Measurements from ENCODE around the gene SLC4A8. TPM values are rescaled to one million over a fixed set of nuclear protein-coding genes. Genes with fewer than 3 reads are reported as not detected.

The SLC4A8 gene
- total and polyA plus RNA-seq, 9 of the 15 experiments (the other 6 are each of a cell fraction or from before 2014, with no cell fraction given) = 0.04 to 1.5 (median 0.12) TPM; not detected in 2

- no peak for TF ChIP-seq ZNF277 (CRISPR knock-in tag; IDR thresholded peaks at IDR 0.05; ENCODE audit: borderline replicate concordance)
- no peak for TF ChIP-seq HDAC3 (IDR thresholded peaks at IDR 0.05; ENCODE audit: borderline replicate concordance, partially characterized antibody)
- no peak for TF ChIP-seq NCOA4 (IDR thresholded peaks at IDR 0.05; ENCODE audit: partially characterized antibody)
- TF ChIP-seq HNRNPLL (IDR thresholded peaks at IDR 0.05; ENCODE audit: low read depth, low read length, poor library complexity, severe bottlenecking) = no peak
- peak; percentile 11; the same call in 1 of the 2 replicates for TF ChIP-seq EP400 (IDR thresholded peaks at IDR 0.05)
- peak; percentile 44 for TF ChIP-seq ZFX (CRISPR knock-in tag; IDR thresholded peaks at IDR 0.05)
- no peak for TF ChIP-seq CREB1 (IDR thresholded peaks at IDR 0.05)
- 0 out of 2 replicates have a peak, but pooled peaks have one; percentile 8 for TF ChIP-seq CREB1 (CRISPR knock-in tag; IDR thresholded peaks at IDR 0.05)
- TF ChIP-seq SMARCE1 (IDR thresholded peaks at IDR 0.05) = no peak
- TF ChIP-seq ZNF431 (CRISPR knock-in tag; IDR thresholded peaks at IDR 0.05) = no peak
- TF ChIP-seq CSDE1 (IDR thresholded peaks at IDR 0.05) = no peak
- TF ChIP-seq CEBPZ (IDR thresholded peaks at IDR 0.05; ENCODE audit: borderline replicate concordance, low read depth, low read length) = no peak
- no peak for TF ChIP-seq ZFP91 (CRISPR knock-in tag; IDR thresholded peaks at IDR 0.05)
- 0 out of 4 replicates have a peak, but pooled peaks of 1 of the 2 experiments have one; percentile 2 for TF ChIP-seq TEAD1 (CRISPR knock-in tag; IDR thresholded peaks at IDR 0.05)
- TF ChIP-seq TBP (optimal IDR thresholded peaks at IDR 0.05; ENCODE audit: low read depth, low read length) = no peak
- no peak for TF ChIP-seq SUPT5H (IDR thresholded peaks at IDR 0.05)
- TF ChIP-seq ZNF707 (CRISPR knock-in tag; conservative IDR thresholded peaks at IDR 0.05) = no peak
- TF ChIP-seq RB1 (IDR thresholded peaks at IDR 0.05; ENCODE audit: low read depth) = peak; percentile 36; the same call in 1 of the 2 replicates
- no peak for TF ChIP-seq PURB (CRISPR knock-in tag; IDR thresholded peaks at IDR 0.05; ENCODE audit: low read depth)
- TF ChIP-seq MCM7 (IDR thresholded peaks at IDR 0.05) = no peak
- TF ChIP-seq HMBOX1 (IDR thresholded peaks at IDR 0.05) = no peak
- no peak for TF ChIP-seq SMC3 (conservative IDR thresholded peaks at IDR 0.05; ENCODE audit: insufficient read depth, low read depth, low read length)
Observed at GRCh38 chr12:51391283-51392123, 33.1 kb upstream of the SLC4A8 start, which contains the start of gene GALNT6 (continued).

All from K562 (cell line).